ENCODE results near the gene GABARAP.

The GABARAP gene

GRCh38 chr17:7266784-7267183 lies 24.5 kb upstream of the GABARAP start:
- no peak for DNase-seq (ENCODE audit: low read depth)
- no peak overlapping the region for H3K4me3 ChIP-seq (ENCODE audit: low read length)
- TF ChIP-seq, protein P1, sequence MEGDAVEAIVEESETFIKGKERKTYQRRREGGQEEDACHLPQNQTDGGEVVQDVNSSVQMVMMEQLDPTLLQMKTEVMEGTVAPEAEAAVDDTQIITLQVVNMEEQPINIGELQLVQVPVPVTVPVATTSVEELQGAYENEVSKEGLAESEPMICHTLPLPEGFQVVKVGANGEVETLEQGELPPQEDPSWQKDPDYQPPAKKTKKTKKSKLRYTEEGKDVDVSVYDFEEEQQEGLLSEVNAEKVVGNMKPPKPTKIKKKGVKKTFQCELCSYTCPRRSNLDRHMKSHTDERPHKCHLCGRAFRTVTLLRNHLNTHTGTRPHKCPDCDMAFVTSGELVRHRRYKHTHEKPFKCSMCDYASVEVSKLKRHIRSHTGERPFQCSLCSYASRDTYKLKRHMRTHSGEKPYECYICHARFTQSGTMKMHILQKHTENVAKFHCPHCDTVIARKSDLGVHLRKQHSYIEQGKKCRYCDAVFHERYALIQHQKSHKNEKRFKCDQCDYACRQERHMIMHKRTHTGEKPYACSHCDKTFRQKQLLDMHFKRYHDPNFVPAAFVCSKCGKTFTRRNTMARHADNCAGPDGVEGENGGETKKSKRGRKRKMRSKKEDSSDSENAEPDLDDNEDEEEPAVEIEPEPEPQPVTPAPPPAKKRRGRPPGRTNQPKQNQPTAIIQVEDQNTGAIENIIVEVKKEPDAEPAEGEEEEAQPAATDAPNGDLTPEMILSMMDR (conservative IDR thresholded peaks at IDR 0.05; ENCODE audit: low read length) = no peak

- TF ChIP-seq, protein P1 (conservative IDR thresholded peaks at IDR 0.05; ENCODE audit: low read length) = no peak
- no peak for DNase-seq (ENCODE audit: low read depth)
Measured at GRCh38 chr17:7263801-7264078, 21.5 kb upstream of the GABARAP start.

GRCh38 chr17:7262935-7263800 lies 20.9 kb upstream of the GABARAP start:
- no peak overlapping the region for H3K4me3 ChIP-seq (ENCODE audit: low read length)
- TF ChIP-seq, protein P1 (conservative IDR thresholded peaks at IDR 0.05; ENCODE audit: low read length) = no peak
- DNase-seq (ENCODE audit: low read depth) = no peak

More at GRCh38 chr17:7263801-7264078, 21.5 kb upstream of the GABARAP start:
- no peak overlapping the region for H3K4me3 ChIP-seq (ENCODE audit: low read length)

DNA sequence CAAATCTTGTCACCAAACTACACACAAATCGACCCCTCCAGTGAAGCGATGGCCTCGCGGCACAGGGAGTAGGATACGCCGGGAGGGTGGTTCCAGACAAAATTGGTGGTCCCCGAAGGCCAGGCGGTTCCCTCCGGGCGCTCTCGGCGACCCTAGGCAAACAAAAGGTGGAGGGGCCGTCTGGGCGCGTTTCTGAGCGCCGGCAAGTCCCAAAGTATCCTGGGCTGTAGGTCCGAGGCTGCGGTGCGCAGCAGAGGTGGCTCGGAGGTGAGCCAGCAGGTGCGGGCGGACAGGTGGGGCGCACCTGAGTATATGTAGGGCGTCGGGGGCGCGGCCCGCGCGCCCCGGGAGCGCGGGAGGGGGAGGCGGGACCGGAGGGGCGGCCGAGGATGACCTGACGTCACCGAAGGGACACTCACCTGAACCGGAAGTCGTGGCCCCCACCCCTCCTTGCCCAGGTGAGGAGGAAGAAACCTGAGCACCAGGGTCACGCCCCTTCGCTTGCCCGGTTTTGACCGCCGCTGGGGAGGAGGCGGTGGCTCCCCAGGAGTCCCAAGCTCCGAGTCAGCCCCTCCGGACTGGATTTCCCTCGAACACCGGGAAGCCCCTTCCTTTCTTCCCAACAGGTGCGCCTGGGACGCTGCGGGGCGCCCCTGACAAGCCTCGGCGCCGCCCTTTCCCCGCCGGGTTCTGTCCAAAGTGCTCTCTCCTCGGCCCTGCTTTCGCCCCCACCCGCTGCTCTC lies 20.1 kb upstream of the GABARAP start, which contains the start of gene CLDN7:
TSS of gene CLDN7 (minus strand) at position 287 of the 743 bp plus-strand sequence. CDS start 435 bp downstream, outside the sequence.
- peak within 1 kb of the TSS; percentile 47 for H3K4me3 ChIP-seq (ENCODE audit: low read length)
- TF ChIP-seq, protein P1 (conservative IDR thresholded peaks at IDR 0.05; ENCODE audit: low read length) = no peak

GRCh38 chr17:7261379-7262191 lies 19.3 kb upstream of the GABARAP start:
- DNase-seq (ENCODE audit: low read depth) = no peak
- H3K4me3 ChIP-seq (ENCODE audit: low read length) = peak overlapping the region; percentile 47
- TF ChIP-seq, protein P1 (conservative IDR thresholded peaks at IDR 0.05; ENCODE audit: low read length) = no peak

More for the DNA sequence above, 20.1 kb upstream of the GABARAP start, which contains the start of gene CLDN7:
- no peak for DNase-seq (ENCODE audit: low read depth)

DNA sequence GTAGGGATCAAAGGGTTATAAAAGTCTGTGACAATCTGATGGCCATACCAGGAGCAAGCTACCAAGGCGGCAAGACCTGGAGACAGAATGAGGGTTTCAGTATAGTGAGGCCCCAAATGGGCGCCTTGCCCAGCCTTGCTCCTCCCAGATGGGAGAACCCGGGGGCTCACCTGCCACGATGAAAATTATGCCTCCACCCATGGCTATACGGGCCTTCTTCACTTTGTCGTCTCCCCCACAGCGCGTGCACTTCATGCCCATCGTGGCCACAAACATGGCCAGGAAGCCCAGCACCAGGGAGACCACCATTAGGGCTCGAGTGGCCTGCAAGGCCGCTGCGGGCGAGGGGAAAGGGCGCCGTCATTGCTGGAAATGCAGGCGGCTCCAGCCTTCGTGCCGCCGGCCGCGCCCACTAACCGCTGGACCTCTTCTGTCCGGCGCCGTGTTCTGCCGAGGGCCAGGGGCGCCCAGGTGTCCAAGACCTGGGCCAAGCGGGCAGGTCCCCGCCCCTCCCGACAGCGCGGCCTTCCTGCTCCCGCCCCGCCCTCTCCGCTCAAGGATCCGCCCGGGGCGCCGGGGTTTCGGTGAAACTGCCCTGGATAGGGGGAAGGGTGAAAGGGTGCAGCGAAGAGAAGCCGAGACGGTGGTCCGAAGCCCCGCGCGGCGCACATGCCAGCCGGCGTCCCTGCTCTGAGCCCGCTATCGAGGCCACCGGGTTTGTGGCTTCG lies 18.6 kb upstream of the GABARAP start:
- no peak for DNase-seq (ENCODE audit: low read depth)
- TF ChIP-seq, protein P1 (conservative IDR thresholded peaks at IDR 0.05; ENCODE audit: low read length) = no peak
- H3K4me3 ChIP-seq (ENCODE audit: low read length) = peak overlapping the region; percentile 47
